Measurements from ENCODE around the gene AAGAB. TPM values are rescaled to one million over a fixed set of nuclear protein-coding genes. Genes with fewer than 3 reads are reported as not detected.

Gene AAGAB
- total RNA-seq, 1 experiment from 2014 or later = 52.0 TPM

- CTCF ChIA-PET = no interaction called here
- no peaks in the 10 kb centered on the region for H3K79me2 ChIP-seq (ENCODE audit: insufficient read depth, low read length)
- RAD21 ChIA-PET (ENCODE audit: low non-redundant PET in 1 of 2, low total read pairs in 2 of 2, uncharacterized antibody in 2 of 2, unreplicated experiment in 2 of 2) = no interaction called here
- H3K9me3 ChIP-seq (ENCODE audit: control insufficient read depth in 1 of 2, insufficient read depth in 1 of 2, low read depth in 1 of 2, low read length in 2 of 2) = no peaks in the 10 kb centered on the region
- intact Hi-C loops (cut with micrococcal nuclease) = no loop called here
- POLR2A ChIA-PET = no interaction called here
- no peak for TF ChIP-seq EZH2phosphoT487 (IDR thresholded peaks at IDR 0.05; ENCODE audit: borderline replicate concordance)
- no peak for TF ChIP-seq SRF (IDR thresholded peaks at IDR 0.05; ENCODE audit: low read depth)
- no peak for TF ChIP-seq CTCF (IDR thresholded peaks at IDR 0.05 in 2 of 3, conservative IDR thresholded peaks at IDR 0.05 in 1 of 3; ENCODE audit: borderline replicate concordance in 1 of 3, insufficient read depth in 1 of 3, low read depth in 2 of 3, low read length in 2 of 3)
- no peak for TF ChIP-seq ZNF274 (IDR thresholded peaks at IDR 0.05; ENCODE audit: low read depth, low read length)
- no peak for TF ChIP-seq EGR1 (IDR thresholded peaks at IDR 0.05; ENCODE audit: low read depth)
- TF ChIP-seq ATF3 (IDR thresholded peaks at IDR 0.05) = no peak
- no peak for TF ChIP-seq SIN3A (IDR thresholded peaks at IDR 0.05; ENCODE audit: low read depth)
- no peak for TF ChIP-seq TCF7L2 (IDR thresholded peaks at IDR 0.05; ENCODE audit: borderline replicate concordance, extremely low read depth, insufficient read depth, insufficient read length)
- no peak for TF ChIP-seq POLR2AphosphoS5 (IDR thresholded peaks at IDR 0.05; ENCODE audit: low read depth, low read length)
- no peak for TF ChIP-seq YY1 (IDR thresholded peaks at IDR 0.05; ENCODE audit: extremely low read depth, insufficient replicate concordance, low read depth, low read length)
- H3K9ac ChIP-seq (ENCODE audit: low read length) = no peak overlapping the region
- H3K4me2 ChIP-seq (ENCODE audit: low read length) = no peak overlapping the region
- H4K20me1 ChIP-seq (ENCODE audit: insufficient read depth) = no peaks in the 10 kb centered on the region
- BruUV-seq (replicated peaks) = no TSS peak
- H3K27ac ChIP-seq (ENCODE audit: low read depth, low read length) = no peak overlapping the region
- no peaks in the 10 kb centered on the region for H3K27me3 ChIP-seq (ENCODE audit: insufficient read depth, low read length)
- peaks cover 8 to 10% of the 10 kb centered on the region in 2 experiments for H3K4me1 ChIP-seq (ENCODE audit: control insufficient read depth in 1 of 2, insufficient read depth in 2 of 2, low read length in 2 of 2)
- no peak overlapping the region for H2AFZ ChIP-seq (ENCODE audit: low read depth, low read length, poor library complexity, severe bottlenecking)
- no peaks in the 10 kb centered on the region for H3K36me3 ChIP-seq (ENCODE audit: control insufficient read depth in 1 of 2, insufficient read depth in 2 of 2, low read length in 2 of 2)
- no peaks in the 10 kb centered on the region for H3K9me2 ChIP-seq (ENCODE audit: insufficient read depth)
- DNase-seq (ENCODE audit: low read depth, low spot score) (no peak), ATAC-seq (no peak)
- no peak overlapping the region for H3K4me3 ChIP-seq (replicated peaks in 1 of 2; ENCODE audit: low read depth in 1 of 2, low read length in 2 of 2)
Observed at GRCh38 chr15:67296684-67297083, 42.2 kb upstream of the AAGAB start.

All from HCT116 (cell line).